Type B pancreatic cell (in vitro differentiated cells): ENCODE measurements around the gene RAMP3. TPM values are rescaled to one million over a fixed set of nuclear protein-coding genes. Genes with fewer than 3 reads are reported as not detected.

Experiments used
- DNase-seq: peaks from one replicate; pipeline ENCODE4 v3.0.0; 2021; ENCODE audit warnings: mixed read lengths; ENCODE audit not compliant: unreplicated experiment; ENCODE audit errors: extremely low spot score
- H3K27ac Mint-ChIP-seq: 2 replicates; pipeline ENCODE4 v1.8.0; 2021; ENCODE audit warnings: mild to moderate bottlenecking, mixed read lengths
- H3K27me3 Mint-ChIP-seq: 2 replicates; pipeline ENCODE4 v1.8.0; 2021; ENCODE audit warnings: mixed read lengths
- H3K36me3 Mint-ChIP-seq: 2 replicates; pipeline ENCODE4 v1.8.0; 2021; ENCODE audit warnings: mixed read lengths
- H3K4me1 Mint-ChIP-seq: one replicate; pipeline ENCODE4 v1.8.0; 2021; ENCODE audit warnings: mixed read lengths; ENCODE audit not compliant: unreplicated experiment
- H3K4me3 Mint-ChIP-seq: 2 replicates; pipeline ENCODE4 v1.8.0; 2021; ENCODE audit warnings: mild to moderate bottlenecking, mixed read lengths
- H3K9me3 Mint-ChIP-seq: 2 replicates; pipeline ENCODE4 v1.8.0; 2021; ENCODE audit warnings: mixed read lengths
- total RNA-seq: library from RNA; stranded (reverse); gene quantifications from 2 replicates; pipeline ENCODE4 v1.2.1, GENCODE V29; 2021; ENCODE audit warnings: low replicate concordance
- TF ChIP-seq, protein P1 (sequence below): fragments of 200-600 bp; sonication (generic); conservative IDR thresholded peaks from 2 replicates; pipeline ENCODE4 v1.5.0; 2021; ENCODE audit warnings: antibody characterized with exemption, mild to moderate bottlenecking

RAMP3 gene
- total RNA-seq, 1 donor from 2014 or later, result 0.70 TPM

GRCh38 chr7:45181991-45182855 lies 24.6 kb downstream of the RAMP3 start:
- Mint-ChIP-seq H3K4me3 (no peak overlapping the region), H3K4me1 (no peaks in the 10 kb centered on the region), H3K9me3 (no peaks in the 10 kb centered on the region), H3K36me3 (no peaks in the 10 kb centered on the region), H3K27me3 (peaks cover 17% of the 10 kb centered on the region), H3K27ac (no peak overlapping the region)
- TF ChIP-seq, protein P1, sequence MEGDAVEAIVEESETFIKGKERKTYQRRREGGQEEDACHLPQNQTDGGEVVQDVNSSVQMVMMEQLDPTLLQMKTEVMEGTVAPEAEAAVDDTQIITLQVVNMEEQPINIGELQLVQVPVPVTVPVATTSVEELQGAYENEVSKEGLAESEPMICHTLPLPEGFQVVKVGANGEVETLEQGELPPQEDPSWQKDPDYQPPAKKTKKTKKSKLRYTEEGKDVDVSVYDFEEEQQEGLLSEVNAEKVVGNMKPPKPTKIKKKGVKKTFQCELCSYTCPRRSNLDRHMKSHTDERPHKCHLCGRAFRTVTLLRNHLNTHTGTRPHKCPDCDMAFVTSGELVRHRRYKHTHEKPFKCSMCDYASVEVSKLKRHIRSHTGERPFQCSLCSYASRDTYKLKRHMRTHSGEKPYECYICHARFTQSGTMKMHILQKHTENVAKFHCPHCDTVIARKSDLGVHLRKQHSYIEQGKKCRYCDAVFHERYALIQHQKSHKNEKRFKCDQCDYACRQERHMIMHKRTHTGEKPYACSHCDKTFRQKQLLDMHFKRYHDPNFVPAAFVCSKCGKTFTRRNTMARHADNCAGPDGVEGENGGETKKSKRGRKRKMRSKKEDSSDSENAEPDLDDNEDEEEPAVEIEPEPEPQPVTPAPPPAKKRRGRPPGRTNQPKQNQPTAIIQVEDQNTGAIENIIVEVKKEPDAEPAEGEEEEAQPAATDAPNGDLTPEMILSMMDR, result no peak
- DNase-seq, result peak; percentile 56

- TF ChIP-seq, protein P1, result no peak
- H3K4me1 Mint-ChIP-seq, result no peaks in the 10 kb centered on the region
- peaks cover 17% of the 10 kb centered on the region for H3K27me3 Mint-ChIP-seq
- DNase-seq, result peak; percentile 56
- no peaks in the 10 kb centered on the region for H3K36me3 Mint-ChIP-seq
- H3K9me3 Mint-ChIP-seq, result no peaks in the 10 kb centered on the region
- H3K4me3 Mint-ChIP-seq, result no peak overlapping the region
- no peak overlapping the region for H3K27ac Mint-ChIP-seq
Measured at GRCh38 chr7:45182856-45183710, 25.5 kb downstream of the RAMP3 start.

- DNase-seq, result peak; percentile 63
- Mint-ChIP-seq H3K27me3 (peaks cover 17% of the 10 kb centered on the region), H3K36me3 (no peaks in the 10 kb centered on the region), H3K9me3 (no peaks in the 10 kb centered on the region), H3K4me1 (no peaks in the 10 kb centered on the region), H3K4me3 (no peak overlapping the region), H3K27ac (no peak overlapping the region)
- TF ChIP-seq, protein P1, result no peak
Measured at GRCh38 chr7:45183711-45184210, 26.2 kb downstream of the RAMP3 start.

DNA sequence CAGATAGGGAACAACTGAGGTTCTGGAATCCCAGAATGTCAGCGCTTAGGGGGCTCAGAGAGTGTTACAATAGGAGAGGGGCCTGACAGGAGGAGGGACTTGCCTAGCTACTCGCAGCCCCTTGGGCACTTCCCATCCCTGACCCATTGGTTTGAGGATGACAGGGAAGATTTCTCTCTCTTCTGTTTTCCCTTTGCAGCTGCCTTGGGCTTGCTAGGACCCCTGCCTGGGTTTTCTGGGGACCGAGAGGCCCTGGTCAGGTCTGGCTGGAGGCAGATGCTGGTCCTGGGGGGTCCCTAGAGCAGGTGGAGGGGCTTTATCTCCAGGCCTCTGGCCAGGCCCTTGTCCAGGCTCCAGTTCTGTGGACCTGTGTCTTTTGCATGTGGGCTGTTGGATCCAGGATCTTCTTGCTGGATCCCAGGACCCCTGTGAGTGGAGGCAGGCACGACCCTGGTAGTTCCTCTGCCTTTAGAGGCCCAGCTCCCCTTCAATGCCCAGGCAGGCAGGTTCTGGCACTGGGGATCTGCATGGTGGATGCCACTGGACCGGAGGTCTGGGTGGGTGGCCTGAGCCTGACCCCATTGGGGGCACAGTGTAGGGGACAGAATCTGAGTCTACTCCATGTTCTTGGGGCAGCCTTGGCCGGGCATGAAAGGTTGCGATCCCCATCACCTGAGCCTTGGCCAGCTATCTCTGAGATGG lies 26.9 kb downstream of the RAMP3 start:
- Mint-ChIP-seq H3K4me3 (no peak overlapping the region), H3K36me3 (no peaks in the 10 kb centered on the region), H3K27me3 (peaks cover 14% of the 10 kb centered on the region), H3K27ac (no peak overlapping the region), H3K9me3 (no peaks in the 10 kb centered on the region), H3K4me1 (no peaks in the 10 kb centered on the region)
- DNase-seq, result peak; percentile 57
- TF ChIP-seq, protein P1, result no peak
